GM18511 (cell line): ENCODE data around the gene MYO15B.

Experiments used
- ATAC-seq: cut with Tn5 transposase; IDR thresholded peaks from one replicate; pipeline ENCODE4 v1.9.1; 2021; ENCODE audit warnings: mild to moderate bottlenecking, moderate library complexity; ENCODE audit not compliant: unreplicated experiment

Gene MYO15B

DNA sequence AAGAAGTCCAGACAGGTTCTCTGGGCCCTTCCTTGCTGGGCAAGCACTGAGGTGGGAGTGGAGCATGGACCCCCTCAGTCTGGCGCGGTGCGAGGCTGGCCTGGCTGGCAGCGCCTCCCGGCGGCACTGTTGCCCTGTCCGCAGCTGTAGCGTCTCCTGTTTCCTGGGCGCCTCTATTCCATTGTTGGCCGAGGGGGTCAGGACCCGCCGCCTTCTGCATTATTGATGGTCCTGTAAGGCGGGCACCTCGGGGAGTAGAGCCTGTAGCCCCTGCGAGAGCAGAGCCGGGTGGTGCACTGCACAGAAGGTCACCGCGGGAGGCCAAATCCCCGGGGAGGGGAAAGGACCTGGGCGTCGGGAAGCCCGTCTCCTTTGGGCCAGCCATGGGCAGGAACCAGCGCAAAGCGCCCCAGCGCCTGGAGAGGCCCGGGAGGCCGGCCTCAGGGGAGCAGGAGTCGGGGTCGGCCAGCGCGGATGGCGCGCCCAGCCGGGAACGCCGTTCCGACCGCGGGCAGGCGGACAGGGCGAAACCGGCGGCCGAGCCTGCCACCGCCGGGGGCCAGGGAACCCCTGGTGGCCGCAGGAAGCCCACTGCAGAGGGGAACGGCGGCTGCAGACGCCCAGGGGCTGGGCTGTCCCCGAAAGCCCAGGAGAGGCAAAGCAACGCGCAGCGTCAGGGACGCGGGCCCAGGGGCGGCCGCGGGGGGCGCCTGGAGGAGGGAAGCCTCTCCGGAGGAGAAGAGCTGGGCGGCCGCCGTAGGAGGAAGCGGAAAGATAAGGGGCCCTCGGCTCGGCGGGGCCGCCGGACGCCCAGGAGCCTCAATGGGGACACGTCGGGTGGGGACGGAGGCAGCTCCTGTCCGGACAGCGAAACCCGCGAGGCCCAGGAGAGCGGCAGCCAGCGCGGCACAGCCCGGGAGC is at the start of gene MYO15B:
MYO15B (plus strand) TSS at position 126 of the 921 bp plus-strand sequence; CDS start at position 384, 258 bp downstream.
- ATAC-seq, result no peak

DNA sequence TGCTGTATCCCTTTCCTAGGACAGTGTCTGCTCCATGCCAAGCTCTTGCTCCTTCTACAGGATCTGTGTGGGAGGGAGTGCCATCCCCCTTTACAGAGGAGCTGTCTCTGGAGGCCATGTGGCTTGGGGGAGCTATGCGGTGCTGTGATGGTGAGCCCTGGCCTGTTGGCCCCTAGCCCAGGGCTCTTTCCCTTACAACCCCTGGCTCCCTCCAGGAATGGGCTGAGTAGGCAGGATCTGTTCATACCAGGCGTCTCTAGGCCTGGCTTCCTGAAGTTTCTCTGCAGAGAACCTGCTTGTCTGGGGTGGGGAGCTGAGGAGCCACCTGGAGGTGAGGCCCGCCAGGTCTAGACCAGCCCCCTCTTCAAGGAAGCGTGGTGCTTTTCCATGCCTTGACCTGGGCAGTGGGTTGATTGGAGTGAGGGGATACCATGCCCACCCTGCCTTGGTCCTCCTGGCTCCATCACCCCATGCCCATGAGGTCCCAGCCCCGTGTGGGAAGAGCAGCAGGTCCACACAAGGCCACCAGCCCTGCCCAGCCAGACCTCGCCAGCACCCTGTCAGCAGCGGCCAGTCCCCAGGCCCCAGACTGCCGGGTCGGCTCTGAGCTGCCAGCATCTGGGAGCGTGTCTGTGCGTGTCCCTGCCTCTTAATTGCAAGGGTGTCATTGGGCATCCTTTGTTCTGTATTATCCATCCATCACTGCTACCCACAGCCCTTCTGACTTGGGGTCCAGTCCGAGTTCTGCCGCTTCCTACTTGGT is 47.5 kb upstream of the MYO15B start:
- ATAC-seq, result no peak

DNA sequence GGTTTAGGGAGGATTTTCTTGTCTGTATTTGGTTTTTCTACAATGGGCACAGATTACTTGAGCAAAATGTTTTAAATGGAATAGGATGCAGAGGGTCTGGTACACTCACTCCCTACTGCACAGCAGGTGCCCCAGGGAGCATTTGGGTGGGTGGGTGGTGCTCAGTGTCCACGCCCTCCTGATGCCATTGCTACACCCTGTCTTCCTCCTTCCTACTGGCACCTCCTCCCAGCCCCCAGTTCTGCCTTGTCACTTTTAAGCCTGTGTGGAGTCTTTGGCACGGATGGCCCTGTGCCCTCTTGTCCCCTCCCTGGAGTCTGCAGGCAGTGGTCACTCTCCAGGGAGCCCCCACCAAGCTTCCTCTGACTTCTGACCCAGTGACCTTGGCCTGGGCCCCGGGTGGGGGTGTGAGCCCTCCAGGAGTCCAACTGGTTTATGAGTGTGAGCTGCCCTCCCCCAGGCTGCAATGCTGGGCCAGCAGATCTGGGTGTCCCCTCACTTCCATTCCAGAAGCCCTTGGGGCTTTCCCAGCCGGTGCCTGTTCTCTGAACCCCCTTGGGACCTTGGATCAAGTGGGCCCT is 46.6 kb upstream of the MYO15B start:
- no peak for ATAC-seq

DNA sequence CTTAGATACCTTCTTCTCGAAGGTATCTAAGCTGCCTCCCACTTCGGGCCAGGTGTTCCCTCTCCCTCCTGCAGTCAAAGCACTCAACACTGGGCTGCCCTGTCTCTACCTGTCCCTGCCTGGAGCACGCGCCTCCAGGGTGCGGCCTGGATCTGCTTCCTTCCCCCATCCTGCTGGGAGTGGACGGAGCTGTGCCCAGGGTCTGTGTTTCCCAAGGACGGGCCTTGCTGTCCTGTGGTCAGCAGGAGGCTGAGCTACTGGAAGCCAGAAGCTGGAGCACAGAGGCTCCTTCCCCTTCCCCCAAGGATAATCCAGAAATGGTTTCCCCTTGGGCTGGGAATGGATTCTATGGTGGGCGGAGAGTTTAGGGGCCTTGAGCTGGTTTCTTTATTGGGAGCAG is 45.4 kb upstream of the MYO15B start:
- ATAC-seq, result no peak

DNA sequence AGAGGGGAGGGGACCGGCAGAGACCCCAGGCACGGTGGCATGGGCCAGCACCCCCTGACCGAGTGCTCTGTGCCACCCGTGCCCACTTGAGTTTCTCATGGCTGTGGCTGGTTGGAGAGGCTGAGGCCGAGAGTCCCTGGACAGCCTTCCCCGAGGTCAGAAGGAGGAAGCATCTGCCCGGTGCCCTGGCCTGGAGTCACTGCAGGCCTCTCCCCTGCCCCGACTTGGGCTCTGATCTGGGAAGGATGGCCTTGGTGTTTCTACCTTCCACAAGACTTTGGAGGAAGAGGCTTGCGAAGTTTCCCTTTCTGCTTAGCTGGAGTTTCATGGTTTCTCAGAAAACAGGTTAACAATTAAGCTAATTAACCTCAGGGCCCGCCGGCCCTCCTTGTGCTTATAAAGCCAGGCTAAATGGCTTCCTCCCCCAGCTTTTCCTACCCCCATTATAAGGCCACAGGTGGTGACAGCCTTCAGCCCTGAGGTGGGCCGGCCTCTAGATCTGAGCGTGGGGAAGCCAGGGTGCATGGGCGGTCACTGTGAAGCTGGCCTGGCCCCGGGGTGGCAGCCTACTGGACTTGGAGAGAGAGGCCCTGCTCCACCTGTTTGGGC is 44.8 kb upstream of the MYO15B start:
- ATAC-seq, result no peak

DNA sequence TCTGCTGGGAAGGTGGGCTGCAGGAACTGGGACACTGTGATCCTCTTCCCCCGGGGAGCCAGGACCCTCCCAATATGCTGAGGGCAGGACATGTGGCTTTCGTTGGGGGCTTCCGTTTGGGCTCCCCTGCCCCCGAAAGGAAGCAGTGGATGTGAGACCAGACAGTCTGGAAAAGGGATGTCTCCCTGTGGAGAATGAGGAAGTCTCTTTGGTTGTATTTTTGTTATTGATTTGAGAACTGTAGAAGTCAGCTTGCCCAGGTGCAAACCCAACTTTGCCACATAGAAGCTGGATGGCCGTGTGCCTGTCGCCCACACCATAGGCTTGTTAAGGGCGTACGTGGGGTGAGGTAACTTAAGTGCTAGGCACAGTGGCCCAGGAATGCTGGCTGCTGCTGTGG is 43.4 kb upstream of the MYO15B start:
- ATAC-seq, result no peak

DNA sequence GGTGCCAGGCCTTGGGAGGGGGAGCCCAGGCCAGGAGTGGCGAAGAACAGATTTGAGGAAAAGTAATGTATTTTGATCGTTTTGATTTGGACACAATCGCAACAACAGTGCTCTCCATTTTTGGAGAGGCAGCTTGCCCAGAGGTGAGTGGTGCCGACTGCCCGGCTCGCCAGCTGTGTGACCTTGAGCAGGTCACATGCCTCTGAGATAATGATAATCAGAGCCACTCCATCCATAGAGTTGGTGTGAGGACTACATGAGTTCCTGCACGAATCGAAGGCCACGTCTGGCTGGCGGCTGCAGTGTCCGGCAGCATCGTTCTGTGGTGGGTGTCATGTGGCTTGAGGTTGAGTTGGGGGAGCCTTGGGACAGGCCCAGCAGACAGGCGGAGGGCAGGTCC is 41.4 kb upstream of the MYO15B start:
- ATAC-seq, result no peak

DNA sequence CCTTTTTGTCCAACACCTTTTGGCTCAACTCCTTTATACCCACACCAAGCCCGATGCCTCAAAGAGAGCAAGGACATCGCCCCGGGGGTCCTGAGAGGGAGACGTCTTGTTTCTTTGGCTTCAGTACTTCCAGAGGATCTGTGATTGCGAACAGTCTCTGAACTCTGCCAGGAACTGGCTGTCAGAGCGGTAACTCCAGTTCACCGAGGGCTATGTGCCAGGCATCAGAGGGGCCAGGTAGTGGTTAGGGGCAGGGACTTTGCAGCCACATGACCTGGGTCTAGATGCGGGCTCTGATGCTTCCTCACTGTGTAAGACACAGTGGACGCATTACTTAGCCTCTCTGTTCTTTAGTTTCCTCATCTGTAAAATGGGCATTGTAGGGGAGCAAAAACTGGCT is 40.5 kb upstream of the MYO15B start:
- no peak for ATAC-seq

DNA sequence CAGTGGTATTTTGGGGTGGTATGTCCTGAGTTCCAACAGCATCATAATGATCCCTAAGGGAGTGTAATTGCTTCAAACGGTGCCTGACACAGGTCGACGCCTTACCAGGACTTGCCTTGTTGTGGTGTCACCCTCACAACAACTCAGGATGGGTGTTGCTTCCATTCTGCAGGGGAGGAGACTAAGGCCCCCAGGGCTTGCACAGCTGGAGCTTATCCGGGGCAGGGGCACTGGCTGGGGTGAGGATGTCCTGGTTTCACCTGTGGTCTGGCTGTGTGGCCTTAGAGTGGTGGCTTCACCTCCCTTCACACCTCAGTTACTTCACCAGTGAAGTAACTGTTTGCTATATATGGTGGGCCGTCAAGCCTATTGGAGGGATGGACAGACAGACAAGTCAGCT is 38.8 kb upstream of the MYO15B start:
- no peak for ATAC-seq

DNA sequence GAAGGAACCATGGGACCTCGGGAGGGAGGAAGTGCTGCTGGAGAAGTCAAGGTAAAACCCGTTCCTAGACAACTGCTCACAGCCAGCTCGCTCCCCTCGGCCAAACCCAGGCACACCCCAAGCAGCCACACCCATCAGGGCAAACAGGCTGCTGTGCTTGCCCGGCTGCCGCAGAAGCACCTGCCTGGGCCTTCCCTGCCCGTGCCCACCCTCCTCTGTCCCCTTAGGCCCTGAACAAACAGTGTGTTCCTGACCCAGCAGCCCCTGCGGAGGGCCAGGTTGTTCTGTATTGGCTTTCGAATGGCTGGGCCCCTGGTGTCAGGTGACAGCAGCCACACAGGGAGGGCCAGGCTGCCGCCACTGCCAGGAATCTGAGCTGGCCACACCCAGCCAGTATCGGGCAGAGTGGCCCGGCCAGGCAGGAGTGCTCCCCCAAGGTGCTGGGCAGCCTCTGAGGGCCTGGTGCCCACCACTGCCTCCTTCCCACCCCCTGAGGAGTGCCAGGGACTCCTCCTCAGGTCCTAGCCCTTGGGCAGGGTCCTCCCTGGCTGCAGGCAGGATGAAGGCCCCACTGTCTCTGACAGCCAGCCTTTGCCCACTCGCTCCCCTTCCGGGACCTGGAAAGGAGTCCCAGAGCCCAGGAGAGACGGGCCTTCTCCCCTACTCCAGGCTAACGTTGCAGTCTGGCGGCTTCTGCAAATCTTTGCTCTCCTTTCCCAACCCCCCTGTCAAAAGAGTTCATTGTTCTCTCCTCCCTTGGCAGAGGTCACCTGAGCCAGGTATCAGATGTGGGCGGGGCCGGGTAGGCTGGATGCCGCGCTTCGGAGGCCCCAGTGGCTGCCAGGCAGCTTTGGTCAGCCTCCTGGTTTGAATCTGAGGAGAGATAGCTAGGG is 38.1 kb upstream of the MYO15B start:
- ATAC-seq, result no peak

DNA sequence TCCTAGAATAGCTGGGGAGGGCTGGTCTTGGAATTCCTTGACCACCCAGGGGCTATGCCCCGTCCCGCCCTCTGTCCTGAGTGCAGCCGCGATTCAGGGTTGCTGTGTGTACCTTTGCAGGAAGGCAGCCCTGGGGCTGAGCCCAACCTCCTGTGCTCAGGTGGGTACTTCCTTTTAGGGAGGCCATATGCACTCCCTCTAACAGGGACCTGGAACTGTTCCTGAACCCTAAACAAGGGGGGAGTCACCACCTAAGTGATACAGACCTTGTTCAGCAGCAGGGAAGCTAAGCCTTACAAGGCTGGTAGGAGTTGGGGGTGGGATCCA is 37.5 kb upstream of the MYO15B start:
- no peak for ATAC-seq

DNA sequence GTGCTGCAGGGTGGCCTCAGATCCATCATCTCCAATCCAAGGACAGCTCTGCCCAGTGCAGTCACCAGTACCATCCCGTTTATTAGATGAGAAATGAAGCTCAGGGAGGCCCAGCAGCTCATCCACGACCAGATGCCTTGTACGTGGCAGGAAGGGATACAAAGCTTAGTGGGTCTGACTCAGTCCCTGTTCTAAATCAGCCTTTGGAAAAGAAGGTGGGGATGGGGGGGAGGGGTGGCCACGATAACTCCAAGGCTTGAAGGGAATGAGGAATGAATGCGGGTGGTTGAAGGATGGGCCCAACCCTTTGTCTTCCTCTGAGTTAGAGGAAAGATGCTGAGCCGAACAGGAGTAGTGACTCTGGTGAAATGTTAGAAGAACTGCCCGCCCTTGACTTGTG is 36.3 kb upstream of the MYO15B start:
- no peak for ATAC-seq

DNA sequence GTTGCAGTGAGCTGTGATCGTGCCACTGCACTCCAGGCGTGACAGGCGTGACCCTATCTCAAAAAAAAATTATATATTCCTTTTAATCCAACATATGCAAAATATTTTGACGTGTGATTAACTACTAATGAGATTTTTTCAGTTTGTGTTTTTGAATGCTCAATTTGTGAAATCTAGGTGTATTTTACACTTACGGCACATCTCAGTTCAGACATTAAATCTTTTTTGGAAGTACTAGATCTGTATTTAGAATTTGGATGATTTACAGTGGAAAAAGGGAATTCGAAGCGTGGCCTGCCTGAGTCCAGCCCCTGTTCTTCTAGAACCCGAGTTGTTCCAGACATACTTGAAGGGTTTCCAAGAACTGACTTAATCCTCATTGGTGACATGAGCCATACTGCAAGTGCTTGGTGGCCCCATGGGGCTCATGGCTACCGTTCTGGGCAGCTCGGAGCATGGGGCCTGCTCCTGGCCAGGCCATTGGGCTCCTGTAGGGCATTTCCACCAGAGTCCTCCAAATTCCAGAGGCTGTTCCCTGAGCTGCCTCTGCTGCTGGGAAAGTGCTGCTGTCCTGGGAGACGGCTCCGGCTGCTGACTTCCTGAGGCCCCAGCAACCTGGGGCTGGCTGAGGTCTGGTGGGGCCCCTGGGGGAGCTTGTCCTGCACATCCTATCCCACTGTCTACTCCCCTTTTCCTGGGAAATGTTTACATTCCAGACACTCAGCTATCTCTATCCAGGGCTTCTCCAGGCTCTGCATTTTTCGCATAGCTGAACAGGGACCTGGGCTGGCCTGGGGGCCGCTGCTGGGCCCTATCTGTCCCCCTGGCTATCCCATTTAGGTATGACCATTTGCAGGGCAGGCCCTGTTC is 34.9 kb upstream of the MYO15B start:
- no peak for ATAC-seq

DNA sequence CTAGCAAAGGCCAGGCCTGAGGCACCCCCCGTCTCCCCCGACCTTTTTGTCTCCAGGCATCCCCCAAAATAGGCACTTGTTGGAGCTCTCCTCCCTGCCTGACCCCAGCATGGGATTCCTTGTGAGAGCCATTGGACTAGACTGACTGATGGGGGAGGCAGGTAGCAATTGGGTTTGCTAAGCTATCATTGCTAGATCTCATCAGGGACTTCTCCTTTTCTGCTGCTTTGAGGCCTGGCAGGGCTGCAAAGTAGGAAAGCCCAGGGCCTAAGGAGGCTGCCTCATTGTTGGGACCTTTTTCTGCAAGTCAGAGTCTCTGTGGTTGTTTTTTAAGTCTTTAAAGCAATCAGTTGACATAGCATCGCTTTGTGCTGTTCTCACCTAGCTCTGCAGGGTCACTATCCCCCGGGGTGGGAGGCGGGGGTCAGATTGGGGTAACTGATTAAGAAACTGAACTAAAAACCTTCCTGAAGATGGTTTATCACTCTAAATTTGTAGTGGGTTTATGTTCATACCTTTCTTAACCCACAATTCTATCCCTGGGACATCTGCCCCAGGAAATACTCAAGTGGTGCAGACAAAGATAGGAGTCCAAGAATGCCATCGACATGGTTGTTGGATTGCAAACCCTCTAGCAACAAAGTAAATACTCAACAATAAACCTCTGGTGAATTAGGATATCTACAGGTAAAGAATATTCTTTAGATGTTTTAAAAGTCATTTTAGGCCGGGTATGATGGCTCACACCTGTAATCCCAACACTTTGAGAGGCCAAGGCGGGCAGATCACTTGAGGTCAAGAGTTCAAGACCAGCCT is 34.1 kb upstream of the MYO15B start:
- no peak for ATAC-seq

DNA sequence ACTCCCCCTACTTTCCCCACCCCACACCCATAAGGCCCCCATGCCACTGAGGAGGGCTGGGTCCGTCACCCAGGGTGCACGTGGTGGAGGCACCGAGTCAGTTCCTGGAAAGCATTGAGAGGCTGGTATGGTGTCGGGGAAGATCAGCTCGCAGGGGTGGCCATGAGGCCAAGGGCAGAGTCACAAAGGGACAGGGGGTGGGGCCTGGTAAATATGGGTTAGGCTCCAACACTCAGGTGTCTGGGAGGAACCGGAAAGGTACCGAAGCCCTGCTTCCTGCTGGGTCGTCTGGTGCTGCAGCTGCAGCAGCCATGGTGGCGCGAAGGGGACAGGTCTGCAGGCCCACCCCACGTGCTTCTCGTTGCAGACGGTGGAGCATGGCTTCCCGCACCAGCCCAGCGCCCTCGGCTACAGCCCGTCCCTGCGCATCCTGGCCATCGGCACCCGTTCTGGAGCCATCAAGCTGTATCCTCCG is 31.9 kb upstream of the MYO15B start:
- ATAC-seq, result no peak

DNA sequence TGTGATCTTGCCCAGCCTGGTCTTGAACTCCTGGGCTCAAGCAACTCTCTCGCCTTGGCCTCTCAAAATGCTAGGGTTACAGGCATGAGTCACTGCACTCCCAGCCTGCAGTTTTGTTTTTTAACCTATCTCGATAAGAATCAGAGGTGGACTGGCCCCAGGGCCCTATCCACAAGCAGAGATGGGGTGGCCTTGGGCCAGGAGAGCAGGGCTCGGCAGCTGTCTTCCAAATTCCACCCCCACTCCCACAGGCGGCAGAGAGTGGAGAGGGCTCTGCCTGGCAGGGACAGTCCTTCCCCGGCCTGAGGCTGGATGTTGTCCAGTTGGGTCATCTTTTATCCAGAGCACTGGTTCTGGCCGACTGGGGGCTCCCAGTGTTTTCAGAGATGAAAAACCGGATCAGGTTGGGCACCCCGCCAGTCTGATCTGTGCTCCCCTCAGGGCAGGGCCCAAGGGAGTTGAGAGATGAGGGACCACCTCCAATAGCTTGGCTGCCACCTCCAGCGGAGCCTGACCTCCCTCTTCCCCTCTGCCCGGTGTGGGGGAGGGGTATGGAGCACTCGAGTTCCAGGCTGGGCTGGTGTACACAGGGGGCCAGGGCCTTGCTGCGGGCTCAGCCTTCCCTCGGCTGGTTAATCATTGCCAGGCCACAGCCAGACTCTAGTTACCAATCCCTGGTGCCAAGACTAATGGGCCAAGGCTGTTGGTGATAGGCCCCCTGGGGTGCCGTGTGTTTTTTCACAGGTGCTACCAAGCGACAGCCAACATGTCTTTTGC is 30.3 kb upstream of the MYO15B start:
- no peak for ATAC-seq

DNA sequence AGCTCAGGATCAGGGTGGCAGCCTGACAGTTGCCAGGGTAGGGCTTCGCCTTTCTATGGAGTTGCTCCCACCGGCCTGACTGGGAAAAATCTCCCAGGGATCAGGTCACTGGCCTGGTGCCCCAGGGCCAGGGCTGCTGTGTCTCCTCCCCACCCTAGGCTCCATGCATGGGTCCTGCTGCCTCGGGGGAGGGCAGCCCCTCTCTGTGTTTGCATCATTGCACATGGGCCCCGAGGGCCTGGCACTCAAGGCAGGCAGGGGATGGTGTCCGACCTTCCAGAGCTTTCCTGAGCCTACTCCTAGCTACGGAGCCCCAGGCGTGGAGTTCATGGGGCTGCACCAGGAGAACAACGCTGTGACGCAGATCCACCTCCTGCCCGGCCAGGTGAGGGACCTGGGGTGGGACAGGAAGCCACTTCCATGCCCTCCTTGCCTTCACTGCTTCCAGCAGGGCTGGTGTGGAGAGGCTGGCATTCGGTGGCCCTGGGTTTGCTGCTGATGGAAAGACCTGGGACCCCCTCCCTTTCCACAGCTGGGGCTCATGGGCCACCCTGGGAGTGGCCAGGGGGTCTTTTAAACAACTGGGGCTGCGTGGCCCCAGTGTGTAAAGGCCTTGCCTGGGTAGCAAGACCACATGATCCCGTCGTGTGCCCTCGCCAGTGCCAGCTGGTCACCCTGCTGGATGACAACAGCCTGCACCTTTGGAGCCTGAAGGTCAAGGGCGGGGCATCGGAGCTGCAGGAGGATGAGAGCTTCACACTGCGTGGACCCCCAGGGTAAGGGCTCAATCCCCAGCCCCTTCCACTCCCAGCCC is 29.5 kb upstream of the MYO15B start:
- no peak for ATAC-seq
